Body of pancreas (tissue), 4 donors: ENCODE data around the gene CRAT. TPM values are rescaled to one million over a fixed set of nuclear protein-coding genes. Genes with fewer than 3 reads are reported as not detected.
A peak's percentile ranks its signal among the peaks of the same experiment; 100 is the strongest.

Experiments
- ATAC-seq: fragments of 150-250 bp; one replicate; pipeline ENCODE4 v1.9.1; 2016
- DNase-seq, 4 donors: peaks; one replicate each; pipeline ENCODE4 v3.0.0-alpha.2; 2019
- H3K27ac ChIP-seq, 4 donors: fragments of 200-600 bp; sonication (generic); 1 replicate in 3 of 4; 2 replicates in 1 of 4; pipeline versions ENCODE4 v1.5.1 to v1.6.1; 2016 to 2019; ENCODE audit warnings: mild to moderate bottlenecking in 1 of 4, mixed read lengths in 1 of 4, moderate library complexity in 1 of 4
- H3K27me3 ChIP-seq, 2 donors: fragments of 200-600 bp; sonication (generic); one replicate each; pipeline ENCODE4 v1.6.0; 2016; ENCODE audit warnings: mild to moderate bottlenecking in 1 of 2
- H3K36me3 ChIP-seq, 2 donors: fragments of 200-600 bp; sonication (generic); replicated peaks in 1 of 2; 2 replicates each; pipeline ENCODE4 v1.5.1; 2016; ENCODE audit warnings: low read depth in 2 of 2; ENCODE audit not compliant: insufficient read depth in 1 of 2
- H3K4me1 ChIP-seq: fragments of 200-600 bp; sonication (generic); one replicate; pipeline ENCODE4 v1.6.0; 2016
- H3K4me3 ChIP-seq, 2 donors: fragments of 200-600 bp; sonication (generic); 1 replicate in 1 of 2; 2 replicates in 1 of 2; pipeline ENCODE4 v1.5.1; 2016 to 2019
- H3K9me3 ChIP-seq, 3 donors: fragments of 200-600 bp; sonication (generic); 1 replicate in 2 of 3; 2 replicates in 1 of 3; pipeline ENCODE4 v1.5.1; 2016
- CTCF ChIP-seq, 7 experiments: fragments of 450-650 bp in 4 of 7; fragments of 200-600 bp in 3 of 7; sonication (generic) in 3 of 7; IDR thresholded peaks; one replicate each; pipeline ENCODE4 v1.5.1; 2016 to 2019; ENCODE audit warnings: antibody characterized with exemption in 7 of 7
- POLR2A ChIP-seq, 3 donors: fragments of 450-650 bp; IDR thresholded peaks; one replicate each; pipeline ENCODE4 v1.6.1; 2016; ENCODE audit warnings: antibody characterized with exemption in 3 of 3, mild to moderate bottlenecking in 2 of 3
- WGBS, 2 donors: methylation state at CpG; one replicate each; pipeline ENCODE4 v1.1.5; 2017; 5-methylcytosine and 5-hydroxymethylcytosine counted together
- intact Hi-C: fragments of 100-400 bp; cut with DNase I; formaldehyde crosslinking; loops from one replicate; pipeline ENCODE4 v1.15.1; 2023
- total RNA-seq, 2 donors: library from RNA; depleted of rRNA; stranded (reverse); fragments of >200 nt; gene quantifications; one replicate each; pipeline ENCODE4 v1.1.0, GENCODE V29; 2016

CRAT gene
- total RNA-seq, 2 donors from 2014 or later: 84.8 to 112 TPM

GRCh38 chr9:129058965-129059795, 51.4 kb downstream of the CRAT start:
- intact Hi-C loops: no loop called here
- Histone ChIP-seq H3K4me1 (no peaks in the 10 kb centered on the region), H3K9me3 (no peaks in the 10 kb centered on the region), H3K27ac (no peak overlapping the region), H3K4me3 (no peak overlapping the region), H3K27me3 (no peaks in the 10 kb centered on the region), H3K36me3 (peaks cover 0 to 10% of the 10 kb centered on the region in 2 donors)
- ATAC-seq: no peak
- TF ChIP-seq POLR2A (IDR thresholded peaks at IDR 0.05): no peak
- no peak for TF ChIP-seq CTCF (IDR thresholded peaks at IDR 0.05)
- WGBS, 2 donors: 89 to 90% methylated on average over 12 to 20 of the region's 21 CpGs
- DNase-seq: no peak

GRCh38 chr9:129054163-129054851, 56.3 kb downstream of the CRAT start:
- no peak for DNase-seq
- ATAC-seq: no peak

GRCh38 chr9:129053020-129053419, 57.6 kb downstream of the CRAT start:
- H3K27ac ChIP-seq: peak overlapping the region; percentile 62 to 79 (median 71)
- H3K9me3 ChIP-seq: no peaks in the 10 kb centered on the region
- H3K36me3 ChIP-seq: peaks cover 5 to 6% of the 10 kb centered on the region in 2 donors
- intact Hi-C loops: no loop called here
- WGBS, 2 donors: 73 to 81% methylated on average over 6 of the region's 6 CpGs
- DNase-seq (no peak), ATAC-seq (peak; percentile 19)
- no peak overlapping the region for H3K4me3 ChIP-seq
- H3K27me3 ChIP-seq: no peaks in the 10 kb centered on the region
- H3K4me1 ChIP-seq: peaks cover 16% of the 10 kb centered on the region
- TF ChIP-seq POLR2A (IDR thresholded peaks at IDR 0.05): no peak
- no peak for TF ChIP-seq CTCF (IDR thresholded peaks at IDR 0.05)

More at GRCh38 chr9:129054163-129054851, 56.3 kb downstream of the CRAT start:
- intact Hi-C loops: no loop called here
- TF ChIP-seq POLR2A (IDR thresholded peaks at IDR 0.05) (no peak), CTCF (IDR thresholded peaks at IDR 0.05) (no peak)
- Histone ChIP-seq H3K27me3 (no peaks in the 10 kb centered on the region), H3K36me3 (peaks cover 2 to 5% of the 10 kb centered on the region in 2 donors), H3K27ac (no peak overlapping the region), H3K4me1 (peaks cover 16% of the 10 kb centered on the region), H3K9me3 (no peaks in the 10 kb centered on the region), H3K4me3 (no peak overlapping the region)
- 88 to 91% methylated on average over 5 of the region's 5 CpGs for WGBS, 2 donors

GRCh38 chr9:129052592-129052991, 58.0 kb downstream of the CRAT start:
- H3K4me3 ChIP-seq: no peak overlapping the region
- peaks cover 16% of the 10 kb centered on the region for H3K4me1 ChIP-seq
- intact Hi-C loops: no loop called here
- DNase-seq (peak; percentile 96 to 99 (median 97)), ATAC-seq (peak; percentile 95)
- H3K36me3 ChIP-seq: peaks cover 5 to 6% of the 10 kb centered on the region in 2 donors
- 12 to 14% methylated on average over 7 to 8 of the region's 8 CpGs for WGBS, 2 donors
- no peaks in the 10 kb centered on the region for H3K9me3 ChIP-seq
- no peaks in the 10 kb centered on the region for H3K27me3 ChIP-seq
- peak overlapping the region; percentile 62 to 79 (median 71) for H3K27ac ChIP-seq
- TF ChIP-seq CTCF (IDR thresholded peaks at IDR 0.05): no peak
- peak in 1 of 3 donors; percentile 17 for TF ChIP-seq POLR2A (IDR thresholded peaks at IDR 0.05)

Other genes starting within 250 kb of the CRAT start
- 1 to 10 TPM; 2.6 to 4.3 TPM for gene KYAT1, start 228.8 kb downstream of the CRAT start, total RNA-seq
- 10 to 100 TPM; 21.0 to 23.7 TPM for gene LRRC8A, start 228.7 kb downstream of the CRAT start, total RNA-seq
- gene PHYHD1, start 189.8 kb downstream of the CRAT start, total RNA-seq: 10 to 100 TPM; 48.8 to 65.3 TPM
- 10 to 100 TPM in 1 of 2 donors, 1 to 10 TPM in 1; 8.0 to 12.2 TPM for gene DOLK, start 163.2 kb downstream of the CRAT start, total RNA-seq
- gene NUP188, start 163.1 kb downstream of the CRAT start, total RNA-seq: 10 to 100 TPM; 15.2 to 18.9 TPM
- 100 to 1,000 TPM; 104 to 108 TPM for gene SH3GLB2, start 82.5 kb downstream of the CRAT start, total RNA-seq
- 10 to 100 TPM; 11.9 to 36.6 TPM for gene MIGA2, start 74.2 kb downstream of the CRAT start, total RNA-seq
- gene DOLPP1, start 29.7 kb downstream of the CRAT start, total RNA-seq: 1 to 10 TPM; 2.9 to 7.9 TPM
- 10 to 100 TPM; 32.7 to 52.1 TPM for gene PTPA, start 622 bp upstream of the CRAT start, total RNA-seq
- gene IER5L, start 67.5 kb upstream of the CRAT start, total RNA-seq: 1 to 10 TPM; 3.0 to 4.4 TPM